KMS-11 (cell line): Measurements from ENCODE around the gene ASIP.

Experiments used
- H2AFZ ChIP-seq: fragments of 200-600 bp; sonication (generic); 2 replicates; pipeline ENCODE4 v1.6.1; 2016; ENCODE audit warnings: antibody characterized with exemption, mixed run types, low read depth
- H3K27ac ChIP-seq: fragments of 200-600 bp; sonication (generic); 2 replicates; pipeline ENCODE4 v1.6.1; 2016; ENCODE audit warnings: mild to moderate bottlenecking, mixed run types
- H3K27me3 ChIP-seq: fragments of 200-600 bp; sonication (generic); 2 replicates; pipeline ENCODE4 v1.6.1; 2017; ENCODE audit warnings: mild to moderate bottlenecking, low read depth, mixed run types, moderate library complexity; ENCODE audit not compliant: insufficient read depth
- H3K36me3 ChIP-seq: fragments of 200-600 bp; sonication (generic); 2 replicates; pipeline ENCODE4 v1.6.1; 2017; ENCODE audit warnings: mild to moderate bottlenecking, mixed run types; ENCODE audit not compliant: insufficient read depth
- H3K4me1 ChIP-seq: fragments of 200-600 bp; sonication (generic); 2 replicates; pipeline ENCODE4 v1.6.1; 2016; ENCODE audit warnings: mild to moderate bottlenecking, low read depth, mixed run types; ENCODE audit not compliant: poor library complexity, severe bottlenecking
- H3K4me2 ChIP-seq: fragments of 200-600 bp; sonication (generic); 2 replicates; pipeline ENCODE4 v1.7.0; 2016; ENCODE audit warnings: mild to moderate bottlenecking, mixed run types
- H3K4me3 ChIP-seq: fragments of 200-600 bp; sonication (generic); IDR thresholded peaks from 2 replicates; pipeline ENCODE4 v1.6.1; 2017; ENCODE audit warnings: low read depth, low read length, mixed read lengths; ENCODE audit not compliant: insufficient read depth
- H3K79me2 ChIP-seq: fragments of 200-600 bp; sonication (generic); 2 replicates; pipeline ENCODE4 v1.6.1; 2016; ENCODE audit warnings: low read depth, mixed run types; ENCODE audit not compliant: insufficient read depth
- H3K9ac ChIP-seq: fragments of 200-600 bp; sonication (generic); 2 replicates; pipeline ENCODE4 v1.6.1; 2016; ENCODE audit warnings: mild to moderate bottlenecking, mixed run types
- H4K20me1 ChIP-seq: fragments of 200-600 bp; sonication (generic); 2 replicates; pipeline ENCODE4 v1.6.1; 2016; ENCODE audit warnings: mild to moderate bottlenecking, mixed run types; ENCODE audit not compliant: insufficient read depth
- TF ChIP-seq, protein P1 (sequence below): fragments of 200-600 bp; sonication (generic); conservative IDR thresholded peaks from 2 replicates; pipeline ENCODE4 v1.6.1; 2017; ENCODE audit warnings: low read depth, mild to moderate bottlenecking, antibody characterized with exemption, low read length, moderate library complexity, mixed read lengths

The ASIP gene

GRCh38 chr20:34213213-34213612, 28.0 kb upstream of the ASIP start:
- Histone ChIP-seq H3K36me3 (no peaks in the 10 kb centered on the region), H3K27me3 (no peaks in the 10 kb centered on the region), H3K79me2 (no peaks in the 10 kb centered on the region), H3K27ac (no peak overlapping the region), H3K4me1 (no peaks in the 10 kb centered on the region), H3K9ac (no peak overlapping the region), H2AFZ (no peak overlapping the region), H3K4me2 (no peak overlapping the region), H3K4me3 (no peak overlapping the region), H4K20me1 (no peaks in the 10 kb centered on the region)
- TF ChIP-seq, protein P1, sequence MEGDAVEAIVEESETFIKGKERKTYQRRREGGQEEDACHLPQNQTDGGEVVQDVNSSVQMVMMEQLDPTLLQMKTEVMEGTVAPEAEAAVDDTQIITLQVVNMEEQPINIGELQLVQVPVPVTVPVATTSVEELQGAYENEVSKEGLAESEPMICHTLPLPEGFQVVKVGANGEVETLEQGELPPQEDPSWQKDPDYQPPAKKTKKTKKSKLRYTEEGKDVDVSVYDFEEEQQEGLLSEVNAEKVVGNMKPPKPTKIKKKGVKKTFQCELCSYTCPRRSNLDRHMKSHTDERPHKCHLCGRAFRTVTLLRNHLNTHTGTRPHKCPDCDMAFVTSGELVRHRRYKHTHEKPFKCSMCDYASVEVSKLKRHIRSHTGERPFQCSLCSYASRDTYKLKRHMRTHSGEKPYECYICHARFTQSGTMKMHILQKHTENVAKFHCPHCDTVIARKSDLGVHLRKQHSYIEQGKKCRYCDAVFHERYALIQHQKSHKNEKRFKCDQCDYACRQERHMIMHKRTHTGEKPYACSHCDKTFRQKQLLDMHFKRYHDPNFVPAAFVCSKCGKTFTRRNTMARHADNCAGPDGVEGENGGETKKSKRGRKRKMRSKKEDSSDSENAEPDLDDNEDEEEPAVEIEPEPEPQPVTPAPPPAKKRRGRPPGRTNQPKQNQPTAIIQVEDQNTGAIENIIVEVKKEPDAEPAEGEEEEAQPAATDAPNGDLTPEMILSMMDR = no peak

GRCh38 chr20:34215711-34216381, 25.4 kb upstream of the ASIP start:
- Histone ChIP-seq H3K36me3 (no peaks in the 10 kb centered on the region), H3K27me3 (no peaks in the 10 kb centered on the region), H3K9ac (no peak overlapping the region), H3K4me1 (no peaks in the 10 kb centered on the region), H4K20me1 (no peaks in the 10 kb centered on the region), H2AFZ (no peak overlapping the region), H3K4me2 (no peak overlapping the region), H3K79me2 (no peaks in the 10 kb centered on the region), H3K4me3 (no peak overlapping the region), H3K27ac (no peak overlapping the region)
- TF ChIP-seq, protein P1 = no peak

DNA sequence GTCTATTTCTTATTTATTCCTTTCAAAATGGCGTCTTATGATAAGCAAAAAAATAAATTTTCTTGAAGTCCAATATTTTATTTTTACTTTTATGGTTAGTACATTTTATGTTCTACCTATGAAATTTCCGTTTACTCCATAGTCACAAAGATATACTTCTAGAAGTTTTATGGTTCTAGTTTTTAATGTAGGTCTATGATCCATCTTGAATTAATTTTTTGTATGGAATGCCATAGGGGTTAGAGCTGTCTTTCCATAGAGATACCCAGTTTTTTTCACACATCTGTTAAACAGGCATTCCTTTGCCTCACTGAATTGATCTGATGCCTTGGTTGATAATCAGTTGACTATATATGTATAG, 24.9 kb upstream of the ASIP start:
- H4K20me1 ChIP-seq = no peaks in the 10 kb centered on the region
- no peak overlapping the region for H3K4me2 ChIP-seq
- H3K4me3 ChIP-seq = no peak overlapping the region
- no peak overlapping the region for H3K9ac ChIP-seq
- TF ChIP-seq, protein P1 = no peak
- no peaks in the 10 kb centered on the region for H3K4me1 ChIP-seq
- no peaks in the 10 kb centered on the region for H3K36me3 ChIP-seq
- no peaks in the 10 kb centered on the region for H3K27me3 ChIP-seq
- no peaks in the 10 kb centered on the region for H3K79me2 ChIP-seq
- H2AFZ ChIP-seq = no peak overlapping the region
- no peak overlapping the region for H3K27ac ChIP-seq

- Histone ChIP-seq H2AFZ (no peak overlapping the region), H3K4me2 (no peak overlapping the region), H3K27me3 (no peaks in the 10 kb centered on the region), H3K4me3 (no peak overlapping the region), H4K20me1 (no peaks in the 10 kb centered on the region), H3K36me3 (no peaks in the 10 kb centered on the region), H3K27ac (no peak overlapping the region), H3K79me2 (no peaks in the 10 kb centered on the region), H3K4me1 (peaks cover 10% of the 10 kb centered on the region), H3K9ac (no peak overlapping the region)
- TF ChIP-seq, protein P1 = no peak
Measured at GRCh38 chr20:34220561-34220960, 20.7 kb upstream of the ASIP start.
